ENCODE measurements around the gene RET.

RET gene

GRCh38 chr10:43160046-43160920, 83.4 kb downstream of the RET start:
- H3K27ac ChIP-seq (ENCODE audit: poor library complexity, severe bottlenecking): peak overlapping the region; percentile 23
- H3K4me3 ChIP-seq (ENCODE audit: severe bottlenecking): no peak overlapping the region
- H3K4me1 ChIP-seq (ENCODE audit: insufficient read depth, poor library complexity, severe bottlenecking): peaks cover 11% of the 10 kb centered on the region
- H3K9me3 ChIP-seq (ENCODE audit: severe bottlenecking): no peaks in the 10 kb centered on the region
- H3K36me3 ChIP-seq (ENCODE audit: low read depth): peaks cover 9% of the 10 kb centered on the region
- peak; percentile 80 for ATAC-seq (ENCODE audit: low read depth)
- TF ChIP-seq CTCF (IDR thresholded peaks at IDR 0.05; ENCODE audit: poor library complexity, severe bottlenecking): no peak
- DNase-seq (ENCODE audit: low spot score): no peak
- H3K27me3 ChIP-seq (ENCODE audit: insufficient read depth, poor library complexity, severe bottlenecking): no peaks in the 10 kb centered on the region

- TF ChIP-seq CTCF (IDR thresholded peaks at IDR 0.05; ENCODE audit: poor library complexity, severe bottlenecking): no peak
- no peak overlapping the region for H3K4me3 ChIP-seq (ENCODE audit: severe bottlenecking)
- peak overlapping the region; percentile 23 for H3K27ac ChIP-seq (ENCODE audit: poor library complexity, severe bottlenecking)
- DNase-seq (ENCODE audit: low spot score): no peak
- no peaks in the 10 kb centered on the region for H3K27me3 ChIP-seq (ENCODE audit: insufficient read depth, poor library complexity, severe bottlenecking)
- ATAC-seq (ENCODE audit: low read depth): peak; percentile 19; the same call in 1 of the 3 replicates
- H3K9me3 ChIP-seq (ENCODE audit: severe bottlenecking): no peaks in the 10 kb centered on the region
- H3K36me3 ChIP-seq (ENCODE audit: low read depth): peaks cover 9% of the 10 kb centered on the region
- peaks cover 11% of the 10 kb centered on the region for H3K4me1 ChIP-seq (ENCODE audit: insufficient read depth, poor library complexity, severe bottlenecking)
Measured at GRCh38 chr10:43160921-43161255, 84.0 kb downstream of the RET start.

GRCh38 chr10:43162604-43163003, 85.7 kb downstream of the RET start:
- no peak for DNase-seq (ENCODE audit: low spot score)
- no peak for TF ChIP-seq CTCF (IDR thresholded peaks at IDR 0.05; ENCODE audit: poor library complexity, severe bottlenecking)
- Histone ChIP-seq H3K36me3 (ENCODE audit: low read depth) (peaks cover 21% of the 10 kb centered on the region), H3K4me3 (ENCODE audit: severe bottlenecking) (no peak overlapping the region), H3K9me3 (ENCODE audit: severe bottlenecking) (no peaks in the 10 kb centered on the region), H3K4me1 (ENCODE audit: insufficient read depth, poor library complexity, severe bottlenecking) (peaks cover 20% of the 10 kb centered on the region), H3K27me3 (ENCODE audit: insufficient read depth, poor library complexity, severe bottlenecking) (no peaks in the 10 kb centered on the region), H3K27ac (ENCODE audit: poor library complexity, severe bottlenecking) (no peak overlapping the region)
- ATAC-seq (ENCODE audit: low read depth): no peak

- no peak for TF ChIP-seq CTCF (IDR thresholded peaks at IDR 0.05; ENCODE audit: poor library complexity, severe bottlenecking)
- H3K4me3 ChIP-seq (ENCODE audit: severe bottlenecking): no peak overlapping the region
- H3K9me3 ChIP-seq (ENCODE audit: severe bottlenecking): no peaks in the 10 kb centered on the region
- peaks cover 9% of the 10 kb centered on the region for H3K4me1 ChIP-seq (ENCODE audit: insufficient read depth, poor library complexity, severe bottlenecking)
- DNase-seq (ENCODE audit: low spot score) (no peak), ATAC-seq (ENCODE audit: low read depth) (no peak)
- H3K36me3 ChIP-seq (ENCODE audit: low read depth): peaks cover 32% of the 10 kb centered on the region
- no peaks in the 10 kb centered on the region for H3K27me3 ChIP-seq (ENCODE audit: insufficient read depth, poor library complexity, severe bottlenecking)
- no peak overlapping the region for H3K27ac ChIP-seq (ENCODE audit: poor library complexity, severe bottlenecking)
Measured at GRCh38 chr10:43166207-43166879, 89.5 kb downstream of the RET start.

All from RWPE2 (cell line).